ENCODE data around the gene ATP11A.
A peak's percentile ranks its signal among the peaks of the same experiment; 100 is the strongest.

Gene ATP11A

GRCh38 chr13:112917737-112918136 lies 227.9 kb downstream of the ATP11A start:
- no peak for DNase-seq

- DNase-seq, result no peak
Observed at GRCh38 chr13:112918266-112918665, 228.4 kb downstream of the ATP11A start.

DNA sequence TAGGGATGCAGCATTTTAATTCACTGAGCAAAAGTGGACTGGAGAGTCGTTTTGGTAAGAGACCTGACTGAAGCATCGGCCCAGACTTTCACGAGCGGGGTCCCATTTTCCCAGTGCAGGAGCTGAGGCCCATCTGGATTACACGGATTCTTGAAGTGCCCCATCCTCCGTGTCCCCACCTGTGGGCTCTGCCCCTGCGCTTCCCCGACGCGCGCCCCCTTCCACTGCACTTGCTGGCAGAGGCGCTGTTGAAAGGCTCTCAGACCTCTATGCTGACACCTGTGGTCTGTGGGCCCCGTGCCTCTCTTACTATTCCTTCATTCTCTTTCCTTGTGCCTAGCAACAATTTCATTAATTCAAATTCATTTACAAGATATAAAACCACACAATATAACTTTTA lies 228.9 kb downstream of the ATP11A start:
- DNase-seq, result no peak

DNA sequence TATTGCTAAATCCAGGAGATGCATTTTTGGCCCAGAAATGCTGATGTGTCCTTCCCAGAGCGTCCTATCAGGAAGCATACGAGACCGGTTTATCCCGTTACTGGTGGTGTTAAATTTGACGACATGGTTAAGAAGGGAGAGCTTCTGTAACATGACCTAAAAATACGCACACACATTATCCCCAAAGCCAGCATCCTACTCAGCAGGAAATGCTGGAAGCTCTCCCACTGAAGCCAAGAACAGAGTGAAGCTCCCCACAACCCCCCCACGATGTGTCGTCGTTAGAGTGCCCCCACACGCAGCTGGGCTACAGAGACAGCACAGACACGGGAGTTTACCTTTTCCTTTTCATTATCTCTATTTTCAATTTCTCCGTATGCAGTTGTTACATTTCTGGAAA lies 234.1 kb downstream of the ATP11A start:
- DNase-seq, result no peak

- no peak for DNase-seq
Observed at GRCh38 chr13:112924365-112924764, 234.5 kb downstream of the ATP11A start.

GRCh38 chr13:112926003-112926402 lies 236.2 kb downstream of the ATP11A start:
- no peak for DNase-seq

GRCh38 chr13:112926993-112927392 lies 237.2 kb downstream of the ATP11A start:
- DNase-seq, result no peak

GRCh38 chr13:112928020-112928971 lies 238.5 kb downstream of the ATP11A start:
- DNase-seq, result no peak

DNA sequence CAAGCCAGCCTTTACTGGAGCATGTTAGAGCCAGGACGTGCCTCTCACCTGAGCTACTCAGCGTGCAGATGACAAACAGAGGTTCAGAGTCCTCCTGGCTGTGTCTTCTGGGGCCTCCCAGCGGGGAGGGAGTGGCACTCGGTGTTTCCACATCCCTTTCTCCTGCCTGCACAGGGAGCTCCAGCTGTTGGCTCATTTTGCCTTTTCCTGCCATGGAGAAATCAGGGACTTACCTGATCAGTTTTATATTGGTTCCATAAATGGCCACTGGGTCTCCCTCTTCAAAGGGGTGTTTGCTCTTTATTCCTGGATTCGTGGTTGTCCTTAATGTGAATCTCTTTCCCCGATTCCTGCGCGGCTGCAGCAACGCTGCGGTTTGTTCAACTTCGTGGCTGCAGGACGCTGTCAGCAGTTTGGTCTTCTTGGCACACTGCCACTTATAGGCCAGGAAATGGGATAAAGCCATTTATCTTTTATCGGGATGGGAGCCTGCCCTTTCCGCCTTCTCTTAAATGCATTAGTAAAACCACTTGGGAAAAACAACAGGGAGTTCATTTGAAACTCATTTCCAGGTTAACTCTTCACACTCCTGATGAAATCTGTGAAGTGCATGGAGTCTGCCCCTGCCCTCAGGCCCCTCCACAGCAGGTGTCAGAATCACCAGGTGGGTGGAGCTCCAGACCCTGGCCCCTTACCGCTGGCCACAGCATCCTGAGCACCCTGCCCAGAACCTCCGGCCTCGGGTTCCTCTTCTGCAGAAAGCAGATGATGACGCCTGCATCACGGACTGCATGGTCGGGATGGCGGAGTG lies 239.3 kb downstream of the ATP11A start:
- DNase-seq, result peak; percentile 35

DNA sequence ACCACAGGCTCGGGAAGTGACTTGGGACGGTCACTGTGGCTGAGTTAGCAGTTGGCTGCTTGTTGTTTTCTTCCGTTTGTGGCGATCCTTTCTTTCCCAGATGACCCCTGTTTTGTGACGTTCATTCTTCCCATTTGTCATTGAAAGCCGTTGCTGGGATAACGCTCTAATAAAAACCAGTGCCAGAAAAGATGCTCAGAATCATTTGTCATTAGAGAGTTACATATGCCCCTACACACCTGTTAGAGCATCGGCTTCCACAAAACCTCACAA lies 239.9 kb downstream of the ATP11A start:
- no peak for DNase-seq

DNA sequence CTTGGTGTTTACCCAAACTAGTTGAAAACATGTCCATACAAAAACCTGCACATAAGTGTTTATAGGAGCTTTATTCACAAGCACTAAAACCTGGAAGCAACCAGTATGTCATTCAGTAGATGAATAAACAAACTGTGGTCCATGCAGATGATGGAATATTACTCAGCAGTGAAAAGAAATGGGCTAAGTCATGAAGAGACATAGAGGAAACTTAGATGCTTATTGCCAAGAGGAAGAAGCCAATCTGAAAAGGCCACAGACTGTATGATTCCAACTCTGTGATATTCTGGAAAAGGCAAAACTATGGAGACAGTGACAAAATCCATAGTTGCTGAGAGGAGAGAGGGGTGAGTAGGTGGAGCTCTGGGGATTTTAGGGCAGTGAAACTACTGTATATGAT lies 240.4 kb downstream of the ATP11A start:
- no peak for DNase-seq

GRCh38 chr13:112931028-112931934 lies 241.4 kb downstream of the ATP11A start:
- peak; percentile 84 for DNase-seq

- no peak for DNase-seq
Observed at GRCh38 chr13:112932971-112933370, 243.1 kb downstream of the ATP11A start.

DNA sequence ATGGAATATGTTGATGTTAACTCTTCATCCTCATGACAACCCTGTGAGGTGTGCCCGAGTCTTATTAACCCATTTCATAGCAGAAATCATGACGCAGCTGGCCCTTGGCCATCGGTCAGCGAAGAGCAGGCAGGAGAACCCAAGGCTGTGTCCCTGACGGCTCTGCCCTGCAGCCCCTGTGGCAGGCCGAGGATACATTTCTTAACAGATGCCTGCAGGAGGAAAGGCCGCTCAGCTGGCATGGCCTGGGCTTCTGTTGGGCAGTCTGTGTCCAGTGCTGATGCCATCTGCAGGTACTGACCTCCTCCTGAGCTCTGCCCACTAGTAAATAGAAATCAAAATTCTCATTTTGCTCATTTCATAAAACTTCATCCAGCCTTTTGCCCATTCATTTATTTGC lies 243.8 kb downstream of the ATP11A start:
- DNase-seq, result no peak

DNA sequence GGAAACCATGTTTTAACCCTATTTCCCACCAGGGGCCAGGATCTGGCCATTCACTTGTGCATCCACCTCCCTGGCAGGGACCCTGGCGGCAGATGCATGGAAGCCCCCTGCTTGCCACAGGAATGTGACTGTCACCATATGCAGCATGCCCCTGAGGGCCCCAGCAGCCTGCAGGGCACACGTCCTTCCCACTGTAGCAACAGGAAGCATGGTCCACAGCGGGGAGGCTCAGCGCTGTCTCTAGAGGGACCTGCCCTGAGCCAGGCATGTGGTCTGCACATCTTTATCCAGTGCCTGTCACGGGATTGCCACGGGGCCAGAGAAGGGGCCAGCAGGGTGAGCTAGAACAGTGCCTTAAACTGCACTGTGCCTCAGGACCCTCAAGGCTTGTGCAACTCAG lies 244.2 kb downstream of the ATP11A start:
- DNase-seq, result no peak

Measured in RPMI8226 (cell line).